GM12875 (cell line): ENCODE data around the gene SKOR1.

Source experiments
- H3K4me3 ChIP-seq: one replicate; pipeline ENCODE4 v1.5.1; 2011; ENCODE audit warnings: low read depth, low read length, control low read depth
- TF ChIP-seq, protein P1 (sequence below): IDR thresholded peaks from 2 replicates; pipeline ENCODE4 v1.5.1; 2011; ENCODE audit warnings: low read depth, mild to moderate bottlenecking, control low read depth, inconsistent platforms, low read length, moderate library complexity, borderline replicate concordance; ENCODE audit not compliant: insufficient read depth

SKOR1 gene

DNA sequence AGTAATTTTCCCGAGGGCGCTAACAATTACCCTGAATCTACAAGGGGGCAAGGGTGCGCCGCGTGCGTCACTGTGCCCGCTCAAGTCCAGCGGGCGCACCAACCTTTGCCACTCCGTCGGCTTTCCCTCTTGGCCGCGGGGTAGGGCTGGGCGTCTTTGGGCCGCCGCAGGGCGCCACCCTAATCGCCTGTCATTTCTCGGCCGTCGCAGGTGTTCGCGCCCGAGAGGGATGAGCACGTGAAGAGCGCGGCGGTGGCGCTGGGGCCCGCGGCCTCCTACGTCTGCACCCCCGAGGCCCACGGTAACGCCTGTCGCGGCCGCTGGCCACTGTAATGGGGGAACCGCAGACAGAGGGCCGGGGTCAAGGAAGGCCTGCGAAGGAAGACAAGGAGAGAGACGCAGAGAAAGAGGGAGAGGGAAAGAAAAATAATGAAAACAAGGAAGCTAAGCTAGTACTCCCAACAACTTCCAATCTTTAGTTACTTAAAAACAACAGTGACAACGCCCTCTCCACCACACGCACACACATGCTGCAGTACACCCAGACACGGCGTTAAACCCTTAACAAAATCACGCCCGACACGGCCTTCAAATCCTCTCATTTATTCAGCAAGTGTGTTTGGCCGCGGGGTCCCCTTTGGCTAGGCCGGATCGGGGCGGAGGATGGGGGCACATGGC is 3.8 kb downstream of the SKOR1 start:
- no peak overlapping the region for H3K4me3 ChIP-seq

DNA sequence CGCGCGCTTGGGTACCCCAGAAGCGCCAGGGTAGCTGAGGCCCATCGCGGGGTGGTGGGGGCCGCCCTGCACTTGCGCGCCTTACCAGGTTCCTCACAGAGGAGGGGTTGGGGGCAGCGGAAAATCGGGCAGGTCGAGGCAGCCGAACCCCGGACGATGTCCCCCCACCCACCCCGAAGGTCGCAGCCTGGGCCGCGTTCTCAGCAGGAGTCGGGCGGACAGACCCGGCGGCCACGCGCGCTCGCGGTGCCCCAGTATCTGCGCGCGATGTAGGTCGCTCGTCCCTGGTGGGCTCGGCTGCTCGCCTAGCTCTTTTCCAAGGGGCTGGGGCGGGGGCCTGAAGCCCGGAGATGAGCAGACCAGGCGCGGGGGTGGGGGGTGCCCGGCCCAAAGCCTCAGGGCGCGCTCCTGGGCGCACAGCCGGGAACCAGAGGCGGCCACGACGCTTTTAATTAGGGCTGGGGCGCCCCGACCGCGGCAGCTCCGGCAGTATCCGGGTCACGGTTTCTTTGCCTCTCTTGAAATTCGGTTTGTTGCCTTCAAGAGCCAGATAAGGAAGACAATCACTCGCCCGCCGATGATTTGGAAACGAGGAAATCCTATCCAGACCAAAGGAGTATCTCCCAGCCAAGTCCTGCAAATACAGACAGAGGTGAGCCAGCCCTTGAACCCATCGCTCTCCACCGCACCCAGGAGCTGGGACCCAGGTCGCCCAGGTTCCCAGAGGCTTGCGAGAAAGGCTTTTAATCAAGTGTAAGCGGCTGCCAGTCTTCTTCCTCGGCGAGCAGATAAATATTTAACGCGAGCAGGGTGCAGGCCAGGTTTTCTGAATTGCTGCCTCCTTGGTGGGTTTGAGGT is 4.6 kb downstream of the SKOR1 start:
- H3K4me3 ChIP-seq: no peak overlapping the region
- TF ChIP-seq, protein P1, sequence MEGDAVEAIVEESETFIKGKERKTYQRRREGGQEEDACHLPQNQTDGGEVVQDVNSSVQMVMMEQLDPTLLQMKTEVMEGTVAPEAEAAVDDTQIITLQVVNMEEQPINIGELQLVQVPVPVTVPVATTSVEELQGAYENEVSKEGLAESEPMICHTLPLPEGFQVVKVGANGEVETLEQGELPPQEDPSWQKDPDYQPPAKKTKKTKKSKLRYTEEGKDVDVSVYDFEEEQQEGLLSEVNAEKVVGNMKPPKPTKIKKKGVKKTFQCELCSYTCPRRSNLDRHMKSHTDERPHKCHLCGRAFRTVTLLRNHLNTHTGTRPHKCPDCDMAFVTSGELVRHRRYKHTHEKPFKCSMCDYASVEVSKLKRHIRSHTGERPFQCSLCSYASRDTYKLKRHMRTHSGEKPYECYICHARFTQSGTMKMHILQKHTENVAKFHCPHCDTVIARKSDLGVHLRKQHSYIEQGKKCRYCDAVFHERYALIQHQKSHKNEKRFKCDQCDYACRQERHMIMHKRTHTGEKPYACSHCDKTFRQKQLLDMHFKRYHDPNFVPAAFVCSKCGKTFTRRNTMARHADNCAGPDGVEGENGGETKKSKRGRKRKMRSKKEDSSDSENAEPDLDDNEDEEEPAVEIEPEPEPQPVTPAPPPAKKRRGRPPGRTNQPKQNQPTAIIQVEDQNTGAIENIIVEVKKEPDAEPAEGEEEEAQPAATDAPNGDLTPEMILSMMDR: no peak

More for the DNA sequence above, 3.8 kb downstream of the SKOR1 start:
- TF ChIP-seq, protein P1: no peak

DNA sequence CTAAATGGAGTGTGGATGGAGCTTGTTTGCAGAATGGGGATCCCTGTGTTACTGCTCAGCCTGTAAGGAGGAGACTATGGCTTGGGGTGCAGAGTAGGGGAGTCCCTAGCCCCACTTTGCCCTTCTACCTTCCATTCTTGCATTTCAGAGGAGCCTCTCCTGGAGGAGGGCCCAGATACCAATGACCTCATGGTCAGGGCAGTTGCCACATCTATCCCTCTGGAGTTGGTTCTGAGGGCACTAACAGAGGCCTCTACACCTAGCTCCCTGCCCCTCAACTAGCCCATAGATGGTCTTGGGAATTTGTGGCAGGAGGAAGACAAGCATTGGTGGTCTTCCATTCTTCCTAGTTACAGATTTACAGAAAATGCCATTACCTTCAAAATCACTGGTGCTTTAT is 6.1 kb downstream of the SKOR1 start:
- TF ChIP-seq, protein P1: no peak
- H3K4me3 ChIP-seq: no peak overlapping the region

DNA sequence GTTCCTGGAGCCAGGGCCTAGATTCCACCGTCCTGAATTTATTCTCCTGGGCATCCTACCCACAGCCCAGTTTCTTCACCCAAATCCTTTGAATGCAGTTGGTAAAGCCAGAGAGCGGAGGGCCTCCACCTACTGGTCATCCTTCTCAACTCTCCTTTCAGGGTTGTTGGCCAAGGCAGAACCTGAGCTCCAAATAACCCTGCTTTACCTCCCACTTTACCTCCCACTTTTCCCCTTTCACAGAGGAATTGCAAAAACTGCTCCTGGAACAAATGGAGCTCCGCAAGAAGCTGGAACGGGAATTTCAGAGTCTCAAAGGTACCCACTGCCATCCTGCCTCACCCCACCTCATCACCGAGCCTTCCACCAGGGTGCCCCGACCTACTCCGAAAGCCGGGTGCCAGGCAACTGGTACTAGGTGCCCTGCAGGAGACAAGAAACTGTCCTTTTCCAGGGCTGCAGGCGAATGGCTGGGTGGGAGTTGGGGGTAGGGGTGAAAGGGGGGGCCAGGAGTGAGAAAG is 6.8 kb downstream of the SKOR1 start:
- no peak overlapping the region for H3K4me3 ChIP-seq
- TF ChIP-seq, protein P1: peak; percentile 27; the same call in 1 of the 2 replicates

DNA sequence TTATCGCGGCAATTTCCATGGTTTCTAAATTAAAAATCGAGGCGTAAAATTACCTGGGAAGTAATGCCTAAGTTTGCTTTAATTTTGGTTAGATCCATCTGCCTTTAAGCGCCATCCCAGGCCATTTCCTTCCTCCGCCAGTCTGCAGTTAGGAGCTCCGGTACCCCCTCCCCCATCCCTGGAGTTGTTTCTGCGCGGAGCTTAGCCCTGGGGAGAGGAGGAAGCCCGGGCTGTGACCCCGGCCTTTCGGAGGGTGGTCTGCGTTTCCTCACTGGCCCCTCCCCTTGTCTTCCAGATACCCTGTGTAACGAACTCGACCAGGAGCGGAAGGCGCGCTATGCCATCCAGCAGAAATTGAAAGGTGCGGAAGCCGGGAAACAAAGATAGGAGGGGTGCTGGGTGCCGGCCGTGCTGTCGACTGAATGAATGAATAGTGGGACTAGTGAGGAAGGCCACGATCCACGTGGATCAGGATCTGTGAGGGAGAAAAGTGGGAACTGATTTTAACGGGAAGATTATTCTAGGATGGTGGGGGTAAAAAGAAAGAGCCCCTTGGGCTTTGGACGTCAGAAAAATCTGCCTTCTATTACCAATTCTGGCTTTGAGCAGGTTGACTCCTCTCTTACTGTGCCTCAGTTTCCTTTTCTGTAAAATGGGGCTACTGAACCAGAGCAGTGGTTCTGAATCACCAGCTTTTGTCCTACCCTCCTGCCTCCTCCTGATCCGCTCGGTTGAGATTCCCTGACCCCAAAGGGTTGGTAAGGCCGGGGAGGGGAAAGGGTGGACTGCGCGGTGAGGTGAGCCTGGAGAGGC is 7.8 kb downstream of the SKOR1 start:
- TF ChIP-seq, protein P1: no peak
- peak overlapping the region; percentile 29 for H3K4me3 ChIP-seq

DNA sequence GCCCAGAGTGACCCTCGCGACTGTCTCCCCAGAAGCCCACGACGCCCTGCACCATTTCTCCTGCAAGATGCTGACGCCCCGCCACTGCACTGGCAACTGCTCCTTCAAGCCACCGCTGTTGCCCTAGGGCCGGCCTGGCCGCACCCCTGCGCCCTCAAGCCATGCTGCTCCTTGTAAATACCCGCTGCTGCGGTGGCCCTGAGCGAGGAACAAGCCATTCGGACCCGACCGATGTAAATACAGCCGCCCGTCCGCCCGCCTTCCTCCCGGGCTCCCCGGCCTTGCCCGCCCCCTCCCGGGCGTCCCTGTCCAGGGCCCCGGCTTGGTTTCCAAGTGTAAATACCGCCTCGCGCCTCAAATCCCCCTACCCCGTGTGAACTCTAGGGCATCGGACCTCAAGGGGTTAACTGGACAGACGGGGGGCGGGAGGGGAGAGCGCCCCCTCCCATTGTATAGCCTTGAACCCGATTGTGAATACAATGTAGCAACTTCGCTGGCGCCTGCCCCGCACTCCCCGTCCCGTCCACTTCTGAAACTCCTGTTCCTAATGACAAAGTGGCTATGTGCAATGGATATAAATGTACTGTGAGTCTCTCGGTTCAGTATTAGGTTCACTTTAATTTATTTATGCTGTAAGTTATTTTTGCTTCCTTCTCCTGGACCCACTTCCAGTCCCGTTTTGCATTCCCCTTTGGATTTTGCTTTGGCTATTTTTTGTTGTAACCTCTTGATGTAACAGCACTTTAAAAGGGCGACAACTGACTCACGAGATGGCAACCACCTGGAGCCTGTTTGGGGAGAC is 8.6 kb downstream of the SKOR1 start:
- TF ChIP-seq, protein P1: peak; percentile 71
- H3K4me3 ChIP-seq: peak overlapping the region; percentile 50
